NCI-H146 treated with DMSO at 0.1 percent for 48 hours (cell line): ENCODE measurements around the gene PDE11A.
A peak's percentile ranks its signal among the peaks of the same experiment; 100 is the strongest.

Source experiments
- DNase-seq: peaks from one replicate; lab custom pipeline; 2025; ENCODE audit not compliant: unreplicated experiment; lab: John Stamatoyannopoulos, UW

The PDE11A gene

DNA sequence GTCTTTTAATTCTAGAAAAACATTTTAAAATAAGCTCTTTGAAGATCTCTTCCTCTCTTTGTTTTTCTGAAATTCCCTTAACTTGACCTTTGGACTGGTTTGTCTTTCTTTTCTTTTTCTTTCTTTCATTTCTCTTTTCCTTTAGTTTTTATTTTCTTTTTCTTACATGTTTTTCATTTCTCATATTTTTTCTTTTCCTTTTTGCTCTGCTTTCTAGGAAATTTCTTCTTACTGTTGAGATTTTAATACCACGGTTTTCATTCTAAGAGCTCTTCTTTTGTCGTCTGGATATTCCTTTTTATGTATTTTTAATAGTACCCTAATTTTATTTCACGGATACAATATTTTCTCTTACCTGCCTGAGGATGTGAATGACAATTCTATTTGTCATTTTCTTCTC lies 342.2 kb downstream of the PDE11A start:
- DNase-seq, result no peak

DNA sequence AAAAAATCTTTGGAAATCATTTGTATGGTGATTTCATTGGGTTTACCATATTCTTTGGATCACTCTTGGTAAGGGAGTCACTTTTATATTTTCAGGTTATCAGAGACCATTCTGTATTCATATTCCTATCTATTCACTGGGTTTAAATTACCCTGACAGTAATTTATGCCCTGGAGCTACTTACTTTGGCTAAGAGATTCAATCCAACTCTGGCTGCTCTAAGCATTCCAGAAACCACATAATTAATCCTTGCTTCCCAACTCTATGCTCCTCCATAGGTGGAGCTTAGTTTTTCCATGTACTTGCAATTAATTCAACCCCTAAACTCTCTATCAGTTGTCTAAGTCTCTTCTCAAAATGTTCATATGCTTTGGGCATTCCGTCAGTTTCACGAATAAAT lies 343.7 kb downstream of the PDE11A start:
- DNase-seq, result no peak

DNA sequence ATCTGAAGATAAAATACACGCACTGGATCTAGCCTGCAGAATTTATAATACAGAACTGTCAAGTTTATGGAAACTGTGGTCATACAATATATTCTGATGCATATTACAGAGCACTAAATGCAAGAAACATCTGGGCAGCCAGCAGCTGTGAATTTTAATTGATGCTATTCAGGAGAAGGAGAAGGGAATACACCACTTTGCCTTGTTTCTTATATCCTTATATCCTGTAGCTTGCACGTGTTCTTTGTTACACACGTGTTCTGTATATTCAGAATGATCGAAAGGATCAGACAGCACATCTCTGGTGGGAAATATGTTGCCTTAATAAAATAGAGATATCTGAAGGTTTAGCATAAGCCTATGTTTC lies 344.2 kb downstream of the PDE11A start:
- DNase-seq, result no peak

DNA sequence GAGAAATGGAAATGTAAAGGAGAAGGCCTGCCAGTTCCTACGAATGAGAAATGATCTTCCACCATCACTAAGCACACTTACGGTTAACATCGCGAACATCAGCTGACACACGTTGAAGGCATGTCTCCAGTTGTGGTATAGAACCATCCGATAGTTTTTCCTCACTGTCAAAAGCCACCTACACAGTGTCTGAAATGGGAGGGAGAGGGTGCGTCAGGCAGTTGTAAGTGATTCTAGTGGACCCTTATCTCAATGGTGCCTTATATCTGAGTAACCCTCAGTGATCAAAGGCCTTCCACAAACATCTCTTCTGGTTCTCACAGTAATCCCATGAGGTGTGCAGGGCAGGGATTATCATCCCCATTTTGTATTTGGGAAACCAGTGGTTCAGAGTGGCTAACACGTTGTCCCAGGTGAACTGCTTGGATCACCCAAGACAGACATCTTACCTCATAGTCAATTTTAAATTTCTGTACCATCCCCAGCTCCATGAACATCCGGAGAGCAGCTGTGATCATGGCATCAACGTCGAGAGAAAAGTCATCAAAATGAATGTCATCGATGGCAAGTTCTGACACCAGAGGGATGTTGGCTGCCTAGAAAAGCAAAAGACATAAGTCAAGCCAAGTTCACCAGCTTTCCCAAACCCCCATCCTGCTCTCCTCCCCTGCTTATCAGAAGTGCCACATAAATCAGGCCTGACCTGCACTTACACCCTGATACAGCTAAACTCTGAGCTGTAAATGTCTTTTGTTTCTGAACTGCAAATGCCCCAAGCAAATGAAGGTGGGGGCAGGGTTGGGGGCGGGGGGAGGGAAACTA lies 344.8 kb downstream of the PDE11A start:
- no peak for DNase-seq

DNA sequence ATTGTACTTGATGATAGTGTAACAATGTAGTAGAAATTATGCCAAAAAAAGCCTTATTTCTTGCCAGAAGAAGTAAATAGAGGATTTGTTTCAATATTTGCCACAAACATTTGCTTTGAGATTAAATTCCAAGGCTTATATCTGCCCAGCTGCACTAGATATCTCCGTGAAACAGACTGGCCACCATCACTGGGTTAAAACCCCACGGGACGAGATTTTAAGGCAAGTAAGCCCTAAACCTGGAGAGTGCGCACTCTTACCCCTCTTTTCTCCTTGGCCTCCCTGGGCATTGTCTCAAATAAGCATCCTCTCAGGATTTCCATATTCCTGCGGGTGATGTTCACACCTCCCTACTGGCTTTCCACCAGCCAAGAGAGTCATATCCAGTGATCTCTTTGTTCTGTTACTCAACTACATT lies 345.6 kb downstream of the PDE11A start:
- DNase-seq, result no peak

DNA sequence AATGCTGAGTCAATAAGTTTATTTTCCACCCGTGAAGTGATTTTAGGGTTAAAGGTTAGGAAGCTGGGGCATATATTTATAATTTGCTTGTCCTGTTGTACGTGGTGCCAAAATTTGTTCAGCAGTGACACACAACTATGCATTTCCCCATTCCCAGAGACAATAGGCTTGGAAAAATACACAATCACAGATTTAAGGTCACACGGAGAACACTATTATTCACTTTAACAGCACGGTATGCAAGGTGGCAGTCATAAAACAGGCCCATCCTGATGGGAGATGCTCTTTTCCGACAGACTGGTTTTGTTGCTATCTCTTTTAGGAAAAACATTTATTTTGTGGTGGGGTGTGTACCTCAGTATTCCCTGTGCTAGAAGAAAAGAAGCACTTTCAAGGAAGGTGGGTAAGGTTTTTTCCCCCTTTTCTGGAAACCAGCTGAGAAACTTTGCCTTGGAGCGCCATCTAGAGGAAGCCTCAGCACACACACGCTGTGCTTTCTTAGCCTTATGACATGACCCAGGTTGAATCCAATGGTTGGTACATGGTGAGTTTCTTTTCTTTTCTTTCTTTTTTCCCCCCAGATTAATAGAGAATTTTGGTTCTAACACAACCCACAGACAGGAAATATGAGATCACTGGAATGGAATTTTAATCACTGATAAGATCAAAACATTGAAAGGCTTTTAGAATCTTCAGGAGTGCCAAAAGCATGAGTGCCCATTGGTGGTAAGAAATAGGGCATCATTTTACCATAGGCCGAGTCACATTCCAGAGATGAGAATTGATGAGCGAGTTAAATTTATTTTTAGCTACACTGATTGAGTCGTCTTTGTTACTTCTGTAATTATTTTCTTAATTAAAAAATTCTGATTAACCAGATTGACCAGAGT lies 347.9 kb downstream of the PDE11A start:
- DNase-seq, result peak; percentile 20

DNA sequence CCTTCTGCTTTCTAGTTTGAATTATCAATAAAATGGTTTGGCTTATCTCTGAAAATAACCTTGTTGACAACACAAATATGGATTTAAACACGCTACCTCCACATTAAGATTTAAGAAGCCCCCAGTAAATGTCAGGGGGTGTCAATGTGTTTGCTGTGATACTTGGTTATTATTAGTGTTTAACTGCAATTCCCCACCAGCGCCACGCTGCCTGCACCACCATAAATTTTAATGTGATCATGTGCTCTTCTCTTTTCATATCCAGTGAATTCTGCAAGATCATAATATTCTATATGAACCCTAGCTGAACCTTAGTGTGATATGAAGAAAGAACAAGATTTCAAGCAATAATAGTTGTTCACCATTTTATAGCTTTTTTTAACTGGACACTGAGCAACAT lies 349.3 kb downstream of the PDE11A start:
- no peak for DNase-seq

DNA sequence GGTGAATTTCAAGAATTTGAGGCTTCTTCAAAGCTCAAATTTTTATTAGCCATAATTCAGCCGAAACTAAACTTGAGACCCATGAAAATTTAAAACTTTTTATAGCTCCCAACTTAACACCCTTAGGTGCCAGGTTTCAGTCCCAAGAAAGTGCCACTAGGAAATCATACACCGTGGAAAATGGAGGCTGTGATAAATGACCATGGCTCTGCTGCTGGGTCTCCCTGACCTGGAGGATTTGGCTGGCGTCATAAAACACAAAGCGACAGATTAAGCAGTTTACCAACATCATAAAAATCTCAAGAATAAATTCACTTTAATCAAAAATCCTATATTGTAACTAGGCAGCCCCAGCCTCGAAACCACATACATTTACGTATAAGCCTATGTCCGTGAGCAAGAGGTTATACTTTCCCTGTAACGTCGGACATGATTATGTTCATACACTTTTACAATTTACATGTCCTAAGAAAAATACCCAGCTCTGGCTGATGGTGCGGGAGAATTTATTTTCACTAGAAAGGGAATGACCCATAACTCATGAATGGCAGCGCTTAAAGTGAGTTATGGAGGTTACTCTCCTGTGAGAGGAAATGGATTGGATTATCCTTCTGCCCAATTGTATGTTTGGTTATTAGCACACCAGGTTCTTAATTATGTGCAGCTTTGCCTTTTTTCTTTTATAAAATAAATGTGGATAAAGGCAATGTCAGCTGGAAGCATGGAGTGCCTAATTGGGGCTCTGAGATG lies 350.6 kb downstream of the PDE11A start:
- peak; percentile 31 for DNase-seq

DNA sequence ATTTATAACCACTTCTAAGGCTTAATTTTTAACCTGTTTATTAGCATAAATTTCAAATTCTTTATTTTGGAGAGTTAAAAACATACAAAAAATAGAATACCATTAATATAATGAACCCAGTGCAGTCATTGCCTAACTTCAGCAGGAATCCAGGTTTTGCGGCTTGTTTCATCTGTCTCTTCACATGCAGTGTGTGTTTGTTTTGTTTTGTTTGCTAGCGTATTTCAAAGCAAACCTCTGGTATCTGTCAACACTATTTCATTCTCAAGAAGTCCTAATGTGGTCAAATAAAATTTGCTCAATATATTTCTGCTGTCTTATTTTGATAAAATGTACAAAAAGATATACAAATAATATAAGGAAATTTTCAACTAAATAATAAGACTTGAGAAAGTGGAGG lies 351.5 kb downstream of the PDE11A start:
- no peak for DNase-seq

DNA sequence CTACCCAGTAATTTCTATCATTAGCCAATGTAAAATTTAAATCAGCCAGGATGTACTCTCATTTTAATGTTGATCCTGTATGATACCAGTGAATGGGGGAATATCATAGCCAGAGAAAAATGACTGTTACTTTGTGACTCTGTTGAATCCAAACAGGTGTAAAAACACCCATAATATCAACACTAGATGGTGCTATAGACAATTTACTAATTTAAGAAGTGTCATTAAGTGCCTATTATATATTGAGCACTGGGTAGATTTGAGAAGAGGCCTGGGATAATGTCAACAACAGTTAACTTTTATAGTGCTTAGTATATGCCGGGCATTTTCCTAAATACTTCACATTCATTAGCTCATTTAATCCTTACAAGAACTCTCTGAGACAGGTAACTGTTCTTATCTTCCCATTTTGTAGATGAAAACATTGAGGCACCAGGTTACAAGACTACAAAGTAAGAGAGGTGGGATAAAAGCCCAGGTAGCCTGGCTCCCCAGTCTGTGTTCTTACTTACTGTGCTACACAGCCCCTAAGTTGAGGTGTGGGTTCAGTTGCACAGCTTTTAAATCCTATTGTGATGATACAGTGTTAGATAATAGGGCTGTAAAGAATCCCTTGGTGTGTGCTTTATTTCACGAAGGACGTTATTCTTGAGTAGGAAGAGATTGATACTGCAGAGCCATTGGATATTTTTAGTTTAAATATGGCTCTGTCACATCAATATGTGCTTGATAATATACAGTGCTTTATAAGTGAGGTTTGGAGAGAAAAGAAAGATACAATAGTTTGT lies 354.6 kb downstream of the PDE11A start:
- no peak for DNase-seq

DNA sequence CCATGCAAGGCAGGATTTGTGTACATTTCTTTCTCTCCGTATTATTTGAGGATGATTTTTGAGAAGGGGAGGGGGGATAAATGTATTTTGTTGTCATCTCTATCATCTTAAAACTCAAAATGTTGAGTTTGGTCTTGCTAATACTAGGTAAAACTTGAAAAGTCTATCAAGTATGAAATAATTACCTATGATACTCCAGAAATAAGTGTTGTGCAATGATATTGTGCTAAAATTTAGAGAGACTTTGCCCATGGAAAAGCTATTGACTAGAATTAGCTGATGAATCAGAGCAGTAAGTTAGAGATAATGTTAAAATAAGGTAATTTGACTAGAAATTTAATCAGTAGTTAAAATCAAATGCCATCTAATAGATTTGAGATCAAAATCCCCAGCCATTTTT lies 356.1 kb downstream of the PDE11A start:
- DNase-seq, result no peak

DNA sequence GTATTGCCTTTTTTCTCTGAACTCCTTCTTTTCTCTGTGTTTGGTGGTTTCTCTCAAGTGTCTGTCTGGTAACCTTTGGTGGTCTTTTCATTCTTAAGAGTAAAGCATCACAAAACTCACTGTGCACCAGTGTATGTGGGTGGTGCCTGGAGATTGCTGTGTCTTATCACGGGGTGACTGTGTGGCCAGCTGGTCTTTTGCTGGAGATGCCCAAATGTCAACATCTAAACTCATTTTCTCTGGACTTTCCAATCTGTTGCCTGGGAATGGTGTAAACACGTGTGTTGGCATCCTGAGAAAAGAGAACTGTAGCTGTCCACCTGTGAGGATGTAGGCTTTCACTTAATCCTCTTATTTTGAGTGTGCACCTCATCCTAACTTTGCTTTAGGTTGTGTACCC lies 356.8 kb downstream of the PDE11A start:
- no peak for DNase-seq

DNA sequence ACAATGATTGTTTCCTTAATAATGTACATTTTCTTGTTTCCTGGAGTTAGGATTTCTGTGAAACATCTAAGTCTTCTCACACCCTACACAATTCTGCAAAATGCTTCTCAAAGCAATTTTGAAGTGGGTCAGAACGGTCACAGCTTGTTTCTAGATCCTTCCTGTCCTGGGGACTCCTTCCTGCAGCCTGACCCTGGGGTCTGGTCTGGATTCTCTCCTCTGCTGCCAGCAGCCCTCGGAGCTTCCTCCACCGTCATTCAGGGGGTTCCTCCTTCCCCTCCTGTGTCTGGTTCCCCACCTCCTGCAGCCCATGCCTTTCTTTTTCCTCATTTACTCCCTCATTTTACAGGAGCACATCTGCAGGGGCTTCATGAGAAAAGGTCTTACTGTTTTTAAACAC lies 357.9 kb downstream of the PDE11A start:
- DNase-seq, result no peak

DNA sequence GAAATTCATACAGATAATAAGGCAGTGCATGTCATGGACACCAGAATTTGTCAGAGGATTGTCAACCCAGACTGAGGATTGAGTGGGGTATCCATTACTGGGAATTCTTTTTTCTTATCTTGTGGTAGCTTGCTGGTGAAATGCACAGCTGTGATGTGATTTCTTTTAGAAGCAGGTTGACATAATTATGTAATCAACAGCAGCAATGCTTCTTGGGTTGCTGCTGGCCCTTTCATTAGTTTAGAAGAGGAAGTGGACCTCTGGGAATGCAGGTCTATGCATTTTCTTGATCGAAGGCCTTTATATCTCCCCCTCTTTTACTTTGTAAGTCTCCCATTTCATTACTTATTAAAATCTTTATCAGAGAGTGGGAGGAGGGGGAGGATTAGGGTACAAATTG lies 360.1 kb downstream of the PDE11A start:
- no peak for DNase-seq

DNA sequence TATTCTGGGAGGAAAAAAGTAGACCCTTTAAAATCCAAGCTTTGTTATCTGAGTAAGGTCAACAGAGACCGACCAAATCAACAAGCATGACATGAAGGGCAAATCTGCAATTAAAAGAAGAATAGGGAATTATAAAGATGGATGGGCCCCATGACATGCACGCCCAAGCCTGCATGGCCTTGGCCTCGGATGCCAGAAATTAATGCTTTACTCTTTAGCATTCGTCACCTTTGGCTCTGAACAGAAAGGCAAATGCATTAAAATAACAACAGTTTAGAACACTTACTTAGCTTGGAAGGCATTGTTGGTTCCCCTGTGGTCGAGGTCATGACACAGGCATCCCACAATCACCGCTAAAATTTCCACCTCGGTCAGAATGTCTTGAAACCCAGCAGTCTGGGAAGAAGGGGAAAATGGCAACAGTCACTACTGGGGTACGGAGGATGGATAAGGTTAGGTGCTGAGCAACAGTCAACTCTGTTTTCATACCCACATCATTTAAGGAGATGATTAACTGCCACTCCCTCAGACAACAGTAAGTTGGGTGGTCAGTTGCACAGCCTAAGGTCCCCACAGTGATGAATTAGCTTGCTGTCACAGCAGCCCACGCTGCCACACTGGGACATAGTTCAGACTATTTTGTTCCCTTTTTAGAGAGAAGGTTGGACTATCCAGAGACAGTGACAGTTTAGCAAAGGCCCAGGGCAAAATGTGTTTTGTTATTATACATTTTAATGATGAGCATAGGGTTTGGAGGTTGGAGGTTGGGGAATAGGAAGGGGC lies 360.9 kb downstream of the PDE11A start:
- DNase-seq, result no peak

DNA sequence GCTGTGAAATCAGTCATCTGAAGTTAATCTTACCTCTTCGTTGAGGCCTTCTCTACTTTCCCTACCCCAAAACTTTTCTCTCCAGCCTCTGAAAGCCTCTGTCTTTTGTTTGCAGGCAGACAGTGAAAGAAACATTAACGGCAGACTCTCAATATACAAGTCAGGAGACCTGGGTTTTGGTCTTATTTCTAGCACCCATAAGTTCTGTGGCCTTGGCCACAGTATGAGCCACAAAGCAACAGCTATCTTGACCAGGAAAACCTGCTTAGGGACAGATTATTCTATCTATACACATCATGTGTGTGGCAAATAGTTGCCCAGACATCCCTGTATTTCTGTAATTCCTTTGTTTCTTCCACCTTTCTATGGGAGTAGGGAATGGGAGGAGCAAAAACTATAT lies 361.7 kb downstream of the PDE11A start:
- no peak for DNase-seq

DNA sequence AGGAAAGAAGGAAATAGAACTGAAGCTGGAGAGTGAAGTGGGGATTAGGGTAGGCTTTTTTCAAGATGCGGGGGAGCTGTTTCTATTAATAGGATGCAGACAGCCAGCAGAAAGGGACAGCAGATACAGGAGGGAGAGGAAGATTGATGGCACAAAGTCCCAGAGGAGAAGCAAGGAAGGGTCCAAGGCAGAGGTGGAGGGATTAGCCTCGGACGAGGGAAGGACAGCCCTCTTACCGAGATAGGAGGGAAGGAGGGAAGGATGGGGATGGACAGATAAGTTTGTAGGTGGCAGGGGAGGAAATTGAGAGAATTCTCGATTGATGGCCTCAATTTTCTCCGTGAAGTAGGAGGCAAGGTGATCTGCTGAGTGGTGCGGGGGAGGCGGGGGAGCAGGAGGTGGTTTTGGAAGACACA lies 362.6 kb downstream of the PDE11A start:
- DNase-seq, result no peak

DNA sequence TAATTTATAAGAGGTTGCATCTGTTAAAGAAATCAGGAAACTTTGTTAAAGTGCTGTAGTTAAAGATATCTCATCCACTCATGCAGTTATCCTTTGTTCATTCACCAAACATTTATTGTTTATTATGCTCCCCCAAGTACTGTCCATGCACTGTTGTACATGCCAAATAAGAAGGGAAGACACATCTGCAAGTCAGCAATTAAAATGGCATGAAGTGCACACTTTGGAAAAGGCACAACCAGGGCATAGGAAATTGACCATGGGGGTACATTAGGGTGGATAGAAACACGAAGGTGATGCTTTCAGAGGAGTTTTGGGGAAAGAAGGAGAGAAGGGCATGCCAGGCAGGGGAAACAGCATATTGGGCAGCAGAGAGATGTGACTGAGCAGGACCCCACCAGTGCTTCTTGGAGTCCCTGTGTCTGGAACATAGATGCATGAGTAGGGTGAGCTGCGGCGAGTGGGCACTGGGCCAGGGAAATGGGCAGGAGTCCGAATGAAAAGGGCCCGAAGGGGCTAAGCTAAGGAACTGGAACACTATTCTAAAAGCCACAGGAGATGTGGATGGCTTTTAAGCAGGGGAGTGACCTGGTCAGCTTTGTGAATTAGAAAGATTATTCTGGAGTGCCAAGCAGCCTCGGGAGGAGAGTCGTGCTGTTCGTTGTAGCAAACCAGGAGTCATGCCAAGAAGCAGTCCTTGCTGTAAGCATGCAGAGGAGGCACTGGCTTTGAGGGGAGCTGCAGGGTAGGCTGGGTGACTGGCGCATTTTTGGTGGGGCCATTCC lies 363.7 kb downstream of the PDE11A start:
- no peak for DNase-seq

DNA sequence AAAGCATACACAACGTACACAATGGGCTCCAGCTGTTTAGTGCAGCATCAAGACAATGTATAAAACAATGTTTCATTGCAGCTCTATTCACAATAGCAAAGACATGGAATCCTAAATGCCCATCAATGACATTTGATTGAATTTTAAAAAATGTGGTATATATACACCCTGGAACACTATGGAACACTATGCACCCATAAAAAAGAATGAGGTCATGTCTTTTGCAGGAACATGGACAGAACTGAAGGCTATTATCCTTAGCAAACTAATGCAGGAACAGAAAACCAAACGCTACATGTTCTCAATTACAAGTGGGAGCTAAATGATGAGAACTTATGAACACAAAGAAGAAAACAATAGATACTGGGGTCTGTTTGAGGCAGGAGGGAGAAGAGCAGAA lies 364.5 kb downstream of the PDE11A start:
- no peak for DNase-seq
